HS-27A (cell line): Measurements from ENCODE around the gene SLC8A2.

ENCODE experiments used
- DNase-seq: peaks from one replicate; pipeline ENCODE4 v3.0.0-alpha.2; 2012; ENCODE audit warnings: low read depth, missing footprints

Gene SLC8A2

DNA sequence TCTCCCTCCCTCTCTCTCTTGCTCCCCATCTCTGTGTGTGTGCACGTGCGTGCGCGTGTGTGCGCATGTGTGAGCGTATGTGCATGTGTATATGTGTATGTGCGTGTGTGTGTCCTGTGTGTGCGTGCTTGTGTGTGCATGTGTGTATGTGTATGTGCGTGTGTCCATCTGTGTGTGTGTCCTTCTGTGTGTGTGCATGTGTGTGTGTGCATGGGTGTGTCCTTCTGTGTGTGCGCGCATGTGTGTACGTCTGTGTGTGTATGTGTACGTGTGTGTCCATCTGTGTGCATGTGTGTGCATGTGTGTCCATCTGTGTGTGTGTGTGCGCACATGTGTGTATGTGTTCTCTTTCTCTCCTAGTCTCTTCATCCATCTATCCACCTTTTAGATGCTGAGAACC, 12.2 kb downstream of the SLC8A2 start:
- no peak for DNase-seq

- DNase-seq: no peak
Observed at GRCh38 chr19:47458672-47459071, 13.0 kb downstream of the SLC8A2 start.

DNA sequence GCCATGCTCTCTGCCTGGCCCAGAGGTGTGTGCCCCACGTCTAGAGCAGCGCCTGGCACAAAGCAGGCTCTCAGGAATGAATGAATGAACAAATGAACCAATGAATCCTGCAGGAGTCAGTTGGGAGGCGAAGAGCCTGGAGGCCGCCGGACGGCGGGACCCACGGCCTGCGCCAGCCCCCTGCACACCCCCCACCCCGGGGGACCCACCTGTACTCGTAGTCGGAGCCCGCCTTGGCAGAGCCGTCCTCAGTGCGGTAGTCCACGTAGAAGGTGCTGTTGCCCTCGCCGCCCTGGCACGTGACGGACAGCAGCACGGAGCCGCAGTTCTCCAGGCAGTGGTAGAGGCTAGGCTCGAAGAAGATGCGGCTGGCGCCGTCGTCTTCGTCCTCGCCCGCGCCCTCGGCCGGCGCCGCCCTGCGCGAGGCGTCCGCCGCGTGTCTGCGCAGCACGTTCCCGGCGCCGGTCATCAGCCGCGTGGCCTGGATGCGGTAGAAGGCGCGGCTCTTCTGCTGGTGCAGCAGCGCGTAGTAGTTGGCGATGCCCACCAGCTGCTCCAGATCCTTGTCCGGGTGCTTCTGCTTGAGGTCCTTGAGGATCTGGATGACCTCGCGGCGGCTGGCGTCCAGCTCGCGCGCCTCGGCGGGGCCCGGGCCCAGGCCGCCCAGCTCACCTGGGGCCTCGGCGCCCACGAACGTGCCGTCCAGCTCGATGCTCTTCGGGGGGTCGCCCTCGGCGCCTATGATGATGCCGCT, 14.8 kb downstream of the SLC8A2 start:
- DNase-seq: no peak

DNA sequence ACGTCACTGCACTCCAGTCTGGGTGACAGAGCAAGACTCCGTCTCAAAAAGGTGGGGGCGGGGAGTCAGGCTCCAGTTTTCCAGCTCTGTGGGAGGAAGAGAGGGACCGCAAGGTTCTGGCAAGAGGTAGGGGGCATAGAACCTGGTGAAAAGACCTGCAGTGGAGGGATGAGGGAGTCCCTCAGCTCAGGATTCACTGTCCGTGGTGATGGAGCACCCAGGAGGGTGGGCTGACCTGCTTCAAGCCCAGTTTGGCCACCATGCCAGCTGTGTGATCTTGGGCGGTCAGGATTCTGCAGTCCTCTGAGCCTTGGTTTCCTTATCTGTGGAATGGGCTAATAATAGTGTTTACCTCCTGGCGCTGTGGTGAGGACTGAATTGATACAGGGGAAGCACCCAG, 21.2 kb downstream of the SLC8A2 start:
- no peak for DNase-seq

- no peak for DNase-seq
Observed at GRCh38 chr19:47448360-47448727, 23.3 kb downstream of the SLC8A2 start.

DNA sequence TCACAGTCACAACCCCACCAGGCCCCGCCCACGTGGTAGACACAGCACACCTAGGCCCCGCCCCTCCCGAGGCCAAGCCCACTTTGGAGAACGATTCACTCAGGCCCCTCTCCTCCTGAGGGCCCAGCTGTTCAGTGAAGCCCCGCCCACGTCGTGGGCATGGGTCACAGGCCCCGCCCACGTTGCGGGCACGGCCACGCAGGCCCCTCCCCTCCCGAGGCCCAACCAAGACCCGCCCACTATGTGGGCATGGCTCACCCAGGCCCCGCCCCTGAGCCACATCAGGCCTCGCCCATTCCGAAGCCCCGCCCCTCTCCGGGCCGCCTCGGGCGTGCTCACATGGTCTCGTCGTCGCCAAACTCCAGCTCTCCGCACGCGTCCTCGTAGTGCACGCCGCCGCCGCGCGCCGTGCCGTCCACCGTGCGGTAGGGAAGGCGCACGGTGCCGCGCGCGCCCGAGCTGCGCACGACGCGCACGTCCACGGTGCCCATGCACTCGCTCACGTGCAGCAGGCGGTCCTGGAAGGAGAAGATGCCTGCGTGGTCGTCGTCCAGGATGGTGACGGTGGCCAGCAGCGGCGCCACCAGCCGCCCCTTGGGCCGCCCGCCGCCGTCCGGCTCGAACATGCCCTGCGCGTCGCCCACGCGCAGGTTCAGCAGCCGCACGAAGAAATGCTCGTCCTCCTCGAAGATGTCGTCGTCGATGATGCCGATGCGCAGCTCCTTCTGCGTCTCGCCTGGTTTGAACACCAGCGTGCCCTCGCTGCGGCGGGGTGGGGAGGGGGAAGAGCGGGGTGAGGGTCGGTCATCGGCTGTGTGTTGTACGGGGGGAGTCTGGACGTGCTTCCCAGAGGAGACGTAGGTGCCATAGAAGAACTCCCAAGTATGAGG, 24.0 kb downstream of the SLC8A2 start:
- no peak for DNase-seq

GRCh38 chr19:47446534-47447469, 24.9 kb downstream of the SLC8A2 start:
- DNase-seq: no peak

DNA sequence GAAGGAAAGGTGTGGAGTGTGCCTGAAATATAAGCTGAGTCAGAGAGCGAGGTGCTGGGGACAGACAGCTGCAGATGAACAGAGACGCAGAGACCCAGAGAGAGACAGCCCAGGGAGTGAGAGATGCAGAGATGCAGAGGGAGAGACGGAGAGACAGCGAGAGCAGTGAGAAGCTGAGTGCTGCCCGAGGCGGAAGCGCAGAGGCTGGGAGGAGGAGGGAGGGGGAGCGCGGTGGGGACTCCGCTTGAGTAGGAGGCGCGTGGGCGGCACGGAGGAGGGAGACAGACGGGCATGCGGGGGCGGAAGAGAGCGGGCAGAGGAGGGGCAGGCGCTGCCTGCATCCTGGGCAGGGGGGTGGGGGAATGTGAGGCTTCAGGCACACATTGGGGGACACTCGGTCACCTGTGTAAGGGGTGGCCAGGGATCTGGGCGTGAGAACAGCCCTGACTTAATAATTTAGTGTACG, 25.7 kb downstream of the SLC8A2 start:
- DNase-seq: no peak

- no peak for DNase-seq
Observed at GRCh38 chr19:47445527-47445926, 26.2 kb downstream of the SLC8A2 start.

DNA sequence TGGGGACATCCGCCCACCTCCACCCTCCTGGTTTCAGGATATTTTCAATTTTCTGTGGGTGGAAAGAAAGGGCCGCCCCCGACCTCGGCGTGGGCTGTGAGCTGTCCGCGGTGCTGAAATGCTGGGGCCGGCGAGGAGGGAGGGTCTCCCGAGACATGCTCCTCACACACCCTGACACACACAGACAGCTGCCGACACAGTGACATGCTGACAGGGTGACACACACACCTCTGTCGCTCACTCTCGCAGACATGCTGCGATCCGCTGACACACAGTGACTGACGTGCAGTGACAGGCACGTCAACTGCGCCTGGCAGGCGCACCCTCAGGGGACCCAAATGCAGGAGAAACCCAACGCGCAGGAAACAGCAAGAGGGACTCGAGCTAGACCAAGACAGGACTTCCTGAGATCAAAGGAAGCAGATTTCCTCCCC, 27.3 kb downstream of the SLC8A2 start:
- DNase-seq: no peak

DNA sequence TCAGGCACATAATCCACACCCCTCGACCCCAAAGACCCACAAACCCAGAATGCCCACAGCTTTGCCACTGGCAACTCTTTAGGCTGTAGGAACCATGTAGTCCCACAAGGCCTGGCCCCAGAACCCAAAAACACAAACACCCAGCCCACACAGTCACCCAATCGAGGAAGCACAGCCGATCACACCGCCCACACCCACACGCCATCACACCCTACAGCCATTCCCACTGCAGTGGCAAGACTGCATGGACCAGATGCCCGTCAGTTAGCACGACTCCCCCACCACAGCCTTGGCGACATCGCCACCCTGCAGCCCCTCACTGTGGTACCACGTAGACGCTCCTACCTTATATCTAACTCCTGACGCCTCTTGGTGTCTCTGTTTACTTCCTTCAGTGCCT, 28.4 kb downstream of the SLC8A2 start:
- no peak for DNase-seq

- no peak for DNase-seq
Observed at GRCh38 chr19:47438793-47439220, 32.9 kb downstream of the SLC8A2 start.

DNA sequence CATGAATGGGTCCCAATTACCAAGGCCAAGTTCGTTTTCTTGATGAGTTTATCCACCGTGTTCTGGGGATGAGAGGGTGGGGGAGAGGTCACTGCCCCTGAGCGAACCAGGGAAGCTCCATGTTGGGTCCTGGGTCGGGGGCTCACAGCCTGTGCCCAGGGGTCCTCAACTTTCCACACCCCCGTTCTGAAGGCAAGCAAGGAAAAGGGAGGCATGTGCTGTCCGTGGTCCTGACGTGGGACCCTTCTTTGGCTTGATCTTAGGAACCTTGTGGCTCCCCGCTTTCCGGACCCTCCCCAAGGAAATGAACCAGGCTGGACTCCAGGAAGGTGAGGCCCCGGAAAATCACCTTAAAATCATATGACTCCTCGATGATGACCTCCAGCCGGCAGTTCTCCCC, 34.2 kb downstream of the SLC8A2 start:
- DNase-seq: no peak

- peak; percentile 51 for DNase-seq
Observed at GRCh38 chr19:47436712-47437401, 34.8 kb downstream of the SLC8A2 start.

DNA sequence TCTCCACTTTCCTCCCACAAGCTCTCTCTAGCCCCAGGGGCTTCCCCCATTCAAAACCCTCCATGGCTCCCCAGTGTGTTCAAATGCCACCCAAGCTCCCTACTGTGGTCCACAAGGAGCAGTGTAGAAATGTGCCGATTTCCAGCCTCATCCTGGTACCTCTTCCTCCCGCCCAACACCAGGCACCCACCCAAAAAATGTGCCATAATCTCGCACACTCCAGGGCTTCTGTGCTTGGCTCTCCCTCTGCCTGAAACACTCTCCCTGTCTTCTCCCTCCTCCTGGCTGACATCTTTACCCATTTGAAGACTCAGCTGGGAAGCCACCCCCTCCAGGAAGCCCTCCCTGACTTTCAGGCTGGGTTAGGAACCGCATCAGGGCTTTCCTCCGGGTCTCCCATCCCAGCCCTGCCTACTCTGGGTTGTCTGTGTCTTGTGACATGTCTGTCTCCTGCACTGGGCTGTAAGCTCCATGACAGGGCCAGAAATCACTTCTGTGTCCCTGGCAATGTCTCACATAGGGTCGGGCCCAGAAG, 35.7 kb downstream of the SLC8A2 start:
- DNase-seq: no peak

DNA sequence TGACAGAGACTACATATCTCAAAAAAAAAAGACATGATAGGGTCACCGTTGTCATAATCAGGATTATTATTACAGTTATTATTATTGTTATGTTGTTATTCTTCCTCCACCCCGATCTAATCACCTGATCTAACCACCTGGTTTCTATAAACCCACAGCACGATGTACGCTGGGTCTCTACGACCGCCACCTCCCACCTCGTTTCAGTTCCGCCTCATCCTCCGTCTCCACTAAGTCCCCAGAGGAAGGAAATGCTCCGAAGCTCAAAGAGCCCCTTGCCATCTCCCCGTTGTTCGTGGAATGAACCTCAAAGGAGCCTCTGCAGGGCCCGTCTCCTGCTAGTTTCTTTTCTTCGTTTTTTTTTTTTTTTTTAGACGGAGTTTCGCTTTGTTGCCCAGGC, 36.5 kb downstream of the SLC8A2 start:
- DNase-seq: no peak

- no peak for DNase-seq
Observed at GRCh38 chr19:47434088-47434487, 37.6 kb downstream of the SLC8A2 start.

DNA sequence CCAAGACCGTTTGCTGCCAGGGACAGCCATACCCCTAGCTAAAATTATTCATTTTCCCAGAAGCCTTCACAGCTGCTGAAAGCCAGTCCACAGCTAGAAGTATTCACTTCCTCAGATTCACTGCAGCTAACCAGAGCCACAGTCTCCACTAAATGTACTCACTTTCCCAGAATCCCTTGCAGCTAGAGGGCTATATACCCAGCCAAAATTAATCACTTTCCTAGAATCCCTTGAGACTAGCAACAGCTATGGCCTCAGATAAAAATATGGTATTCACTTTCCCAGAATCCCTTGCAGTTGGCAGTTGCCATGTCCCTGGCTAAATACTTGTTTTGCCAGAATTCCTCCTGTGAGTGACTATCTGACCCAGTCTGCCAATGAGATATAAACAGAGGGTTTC, 38.6 kb downstream of the SLC8A2 start:
- DNase-seq: no peak

- DNase-seq: no peak
Observed at GRCh38 chr19:47432499-47432898, 39.2 kb downstream of the SLC8A2 start.

GRCh38 chr19:47432091-47432490, 39.6 kb downstream of the SLC8A2 start:
- no peak for DNase-seq
